Measurements from ENCODE around the gene OMD.

The OMD gene, protein sequence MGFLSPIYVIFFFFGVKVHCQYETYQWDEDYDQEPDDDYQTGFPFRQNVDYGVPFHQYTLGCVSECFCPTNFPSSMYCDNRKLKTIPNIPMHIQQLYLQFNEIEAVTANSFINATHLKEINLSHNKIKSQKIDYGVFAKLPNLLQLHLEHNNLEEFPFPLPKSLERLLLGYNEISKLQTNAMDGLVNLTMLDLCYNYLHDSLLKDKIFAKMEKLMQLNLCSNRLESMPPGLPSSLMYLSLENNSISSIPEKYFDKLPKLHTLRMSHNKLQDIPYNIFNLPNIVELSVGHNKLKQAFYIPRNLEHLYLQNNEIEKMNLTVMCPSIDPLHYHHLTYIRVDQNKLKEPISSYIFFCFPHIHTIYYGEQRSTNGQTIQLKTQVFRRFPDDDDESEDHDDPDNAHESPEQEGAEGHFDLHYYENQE

DNA sequence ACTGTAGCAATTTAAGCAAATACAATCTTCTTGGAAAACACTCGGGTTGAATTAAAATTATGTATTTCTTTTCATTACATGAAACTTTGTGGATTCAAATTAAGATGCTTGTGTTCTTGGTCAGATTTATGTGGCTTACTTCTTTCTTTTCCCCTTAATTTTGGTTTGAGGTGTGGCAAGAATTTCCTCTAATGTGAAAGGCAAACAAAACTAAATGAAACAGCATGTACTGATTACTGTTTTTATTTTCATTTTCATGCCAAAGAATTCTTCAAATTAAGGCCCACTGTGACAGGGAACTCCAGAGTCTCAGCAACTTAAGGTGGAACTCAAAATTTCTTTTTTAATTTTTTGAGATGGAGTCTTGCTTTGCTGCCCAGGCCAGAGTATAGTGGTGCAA is at the start of gene OMD:
Gene OMD (minus strand): TSS at position 132 of the 400 bp plus-strand sequence. CDS start 6,913 bp downstream, outside the sequence.
- DNase-seq (ENCODE audit: low spot score): no peak

DNA sequence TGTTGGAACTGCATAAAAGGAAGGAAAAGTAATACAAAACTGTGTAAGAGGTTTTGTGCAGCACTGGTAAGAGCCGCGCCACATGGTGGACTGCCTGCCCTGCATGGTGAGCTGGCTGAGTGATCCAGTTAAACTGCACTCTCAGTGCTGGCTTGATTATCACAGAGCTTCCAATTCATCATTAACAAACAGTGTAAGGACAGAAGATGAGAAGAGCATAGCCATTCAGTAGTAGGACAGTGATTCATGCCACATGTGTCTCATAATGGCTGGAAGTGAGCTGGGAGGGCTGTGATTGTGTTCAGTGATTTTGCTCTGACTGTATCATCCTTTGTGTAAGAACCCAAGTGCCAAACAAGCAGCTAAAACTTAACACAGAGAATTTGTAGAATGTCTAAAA is 43.9 kb upstream of the OMD start:
- DNase-seq (ENCODE audit: low spot score): peak; percentile 56

DNA sequence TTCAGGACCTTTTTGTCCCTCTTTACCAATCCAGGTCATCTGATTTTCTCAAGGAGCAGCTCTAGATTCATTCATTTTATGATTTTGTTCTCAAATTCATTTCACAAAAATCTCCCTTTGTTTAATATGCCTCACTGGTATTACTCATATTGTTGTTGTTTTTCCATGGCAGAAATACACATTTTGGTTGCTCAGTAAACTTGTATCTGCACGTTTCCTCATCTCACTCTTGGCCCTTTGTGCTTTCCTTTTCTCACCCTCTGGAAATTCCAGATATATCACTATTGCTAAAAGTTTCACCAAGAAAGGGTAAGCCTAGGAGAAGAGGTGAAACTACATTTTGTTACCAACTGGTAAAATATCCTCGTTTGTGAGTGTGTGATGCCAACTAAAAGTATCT is 43.2 kb upstream of the OMD start:
- DNase-seq (ENCODE audit: low spot score): no peak

DNA sequence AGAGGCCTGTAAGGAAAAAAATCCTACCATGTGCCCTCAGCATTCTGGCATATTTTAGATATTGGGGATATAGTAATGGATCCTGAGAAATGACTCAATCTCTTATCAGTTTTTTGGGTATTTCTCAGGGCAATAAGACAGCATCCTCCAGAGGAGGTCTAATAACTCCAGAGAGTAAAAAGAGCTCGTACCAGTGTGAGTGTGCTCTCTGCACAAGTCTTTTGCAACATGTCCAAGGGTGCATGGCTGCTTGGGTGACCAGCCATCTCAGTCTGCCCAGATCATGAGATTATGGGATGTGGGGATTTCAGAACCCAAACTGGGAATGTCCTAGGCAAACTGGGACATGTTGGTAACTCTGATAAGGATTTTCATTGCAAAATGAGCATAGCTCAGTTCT is 42.8 kb upstream of the OMD start:
- no peak for DNase-seq (ENCODE audit: low spot score)

DNA sequence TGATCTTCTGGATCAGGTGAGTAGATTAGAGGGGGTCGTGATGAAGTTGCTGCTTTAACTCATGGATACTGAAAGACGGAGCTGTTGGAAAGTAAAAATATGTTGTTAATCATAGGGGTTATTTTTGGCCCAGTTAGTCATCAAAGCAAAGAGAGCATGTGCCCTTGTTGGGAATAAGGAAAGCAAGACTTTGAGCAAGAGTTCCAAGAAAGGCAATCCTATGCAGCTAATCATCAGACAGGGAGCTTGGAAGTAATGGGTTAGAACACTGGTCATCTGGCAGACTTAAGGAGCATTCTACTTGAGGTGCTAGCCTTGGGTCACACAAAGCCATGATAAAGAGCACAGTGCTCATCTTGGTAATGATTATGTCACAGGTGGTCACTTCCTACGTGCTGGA is 39.7 kb upstream of the OMD start:
- peak; percentile 47 for DNase-seq (ENCODE audit: low spot score)

DNA sequence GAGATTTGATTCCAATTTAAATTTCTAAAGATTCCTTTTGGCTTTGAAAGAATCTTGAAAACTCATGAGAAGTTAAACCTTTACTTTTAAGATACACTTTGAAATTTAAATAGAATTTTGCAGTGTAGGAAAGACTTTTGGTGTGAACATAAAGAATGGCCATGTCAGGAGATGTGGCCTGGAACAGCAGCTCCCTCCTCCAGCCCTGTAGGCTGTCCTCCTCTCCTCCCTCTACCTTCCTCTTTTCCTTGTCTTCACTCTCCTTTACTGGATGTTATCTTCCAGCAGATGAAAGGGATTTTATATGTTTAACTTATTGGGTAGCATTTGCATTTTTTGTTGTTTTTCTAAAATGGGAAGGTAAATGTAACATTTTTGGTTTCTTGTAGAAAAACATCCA is 39.1 kb upstream of the OMD start:
- DNase-seq (ENCODE audit: low spot score): no peak

DNA sequence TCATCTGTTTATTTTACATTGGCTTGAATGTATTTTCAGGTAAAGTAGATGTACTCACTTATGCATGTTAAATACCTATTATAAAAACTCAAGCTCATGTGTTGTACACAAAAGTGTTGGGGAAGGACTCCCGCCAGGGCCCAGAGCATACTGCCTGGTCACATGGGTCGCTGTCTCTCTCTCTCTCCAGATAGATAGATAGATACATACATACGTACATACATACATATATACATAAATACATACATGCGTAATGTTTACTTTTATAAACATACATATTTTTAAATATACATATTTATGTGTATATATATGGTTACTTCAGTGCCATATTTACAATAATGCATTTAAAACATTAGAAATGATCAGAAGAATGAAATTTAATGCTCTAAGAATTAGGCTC is 33.3 kb upstream of the OMD start:
- DNase-seq (ENCODE audit: low spot score): no peak

DNA sequence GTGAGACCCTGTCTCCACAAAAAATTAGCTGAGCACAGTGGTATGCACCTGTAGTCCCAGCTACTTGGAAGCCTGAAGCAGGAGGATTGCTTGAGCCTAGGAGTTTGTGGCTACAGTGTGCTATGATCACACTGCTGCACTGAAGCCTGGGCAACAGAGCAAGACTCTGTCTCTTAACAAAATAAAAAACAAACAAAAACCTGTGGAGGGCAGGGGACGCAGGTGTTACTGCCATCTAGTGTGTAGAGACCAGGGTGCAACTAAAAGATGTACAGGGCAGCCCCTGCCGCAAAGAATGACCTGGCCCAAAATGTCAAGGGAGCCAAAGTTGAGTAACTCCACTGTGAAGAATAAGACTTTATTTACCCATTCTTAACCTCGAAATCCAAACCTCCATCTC is 30.9 kb upstream of the OMD start:
- peak; percentile 53 for DNase-seq (ENCODE audit: low spot score)

DNA sequence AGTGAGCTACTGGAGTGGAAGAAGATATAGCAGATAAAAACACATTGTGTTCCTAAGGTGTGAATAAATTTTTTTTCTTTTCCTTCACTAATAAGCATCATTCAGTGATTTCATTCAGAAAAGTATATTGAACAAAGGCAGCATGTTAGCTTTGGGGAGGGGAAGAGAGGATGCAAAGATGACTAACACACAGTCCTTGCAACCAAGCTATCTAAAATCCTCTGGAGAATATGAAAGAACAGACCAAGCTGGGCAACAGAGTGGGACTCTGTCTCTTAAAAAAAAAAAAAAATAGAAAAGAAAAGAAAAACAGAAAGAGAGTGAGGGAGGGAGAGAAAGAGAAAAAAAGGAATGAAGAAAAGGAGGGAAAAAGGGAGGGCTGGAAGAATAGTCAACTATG is 22.3 kb upstream of the OMD start:
- no peak for DNase-seq (ENCODE audit: low spot score)

DNA sequence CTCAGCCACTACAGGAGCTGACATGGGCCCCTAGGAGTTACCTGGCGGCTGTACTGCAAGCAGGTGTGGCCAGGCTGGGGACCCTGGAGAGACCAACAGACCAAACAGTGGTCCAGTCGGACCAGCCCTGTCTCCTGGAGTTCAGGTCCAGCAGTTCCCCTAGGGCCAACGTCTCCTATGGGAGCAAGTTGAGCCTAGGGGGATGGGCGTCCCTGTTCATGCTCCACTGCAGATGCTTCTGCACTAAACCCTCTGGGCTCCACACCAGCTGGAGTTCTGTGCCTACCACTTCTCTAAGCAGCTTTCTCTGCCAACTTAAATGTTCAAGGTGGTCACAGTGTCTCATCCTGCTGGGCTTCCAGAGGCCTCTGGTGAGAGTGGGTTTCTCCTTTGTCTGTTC is 20.6 kb upstream of the OMD start:
- DNase-seq (ENCODE audit: low spot score): no peak

DNA sequence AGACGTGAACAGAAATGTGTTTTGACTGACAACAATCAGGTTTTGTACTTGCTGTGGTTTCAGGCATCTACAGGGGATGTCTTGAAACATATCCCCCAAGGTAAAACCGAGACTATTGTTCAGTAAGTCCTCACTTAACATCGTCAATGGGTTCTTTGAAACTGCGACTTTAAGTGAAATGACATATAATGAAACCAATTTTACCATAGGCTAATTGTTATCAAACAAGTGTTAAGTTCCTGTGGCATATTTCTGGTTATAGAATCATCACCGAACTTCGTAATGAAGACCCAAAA is 16.4 kb upstream of the OMD start:
- DNase-seq (ENCODE audit: low spot score): no peak

DNA sequence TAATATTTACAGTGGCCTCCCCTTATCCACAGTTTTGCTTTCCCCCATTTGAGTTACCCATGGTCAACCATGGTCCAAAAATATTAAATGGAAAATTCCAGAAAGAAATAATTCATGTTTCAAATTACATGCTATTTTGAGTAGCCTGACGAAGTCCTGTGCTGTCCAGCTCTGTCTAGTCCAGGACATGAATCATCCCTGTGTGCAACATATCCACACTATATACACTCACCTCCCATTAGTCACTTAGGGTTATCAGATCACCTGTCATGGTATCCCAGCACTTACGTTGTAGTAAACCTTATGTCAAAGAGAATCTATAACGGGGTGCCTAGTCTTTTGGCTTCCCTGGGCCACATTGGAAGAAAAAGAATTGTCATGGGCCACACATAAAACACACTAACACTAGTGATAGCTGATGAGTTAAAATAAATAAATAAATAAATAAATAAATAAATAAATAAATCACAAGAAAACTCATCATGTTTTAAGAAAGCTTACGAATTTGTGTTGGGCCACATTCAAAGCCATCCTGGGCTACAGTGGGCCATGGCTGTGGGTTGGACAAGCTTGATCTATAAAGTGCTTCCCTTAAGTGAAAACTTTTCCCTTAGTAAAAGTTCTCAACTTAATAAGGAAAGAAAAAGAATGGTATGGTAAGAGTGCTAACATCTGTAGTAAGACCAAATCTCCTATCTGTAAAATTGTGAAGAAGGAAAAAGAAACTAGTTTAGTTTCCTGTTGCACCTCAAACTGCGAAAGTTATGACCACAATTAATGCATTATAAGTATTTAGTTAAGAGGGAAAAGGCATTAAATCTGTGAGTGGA is 15.9 kb upstream of the OMD start:
- DNase-seq (ENCODE audit: low spot score): peak; percentile 90

DNA sequence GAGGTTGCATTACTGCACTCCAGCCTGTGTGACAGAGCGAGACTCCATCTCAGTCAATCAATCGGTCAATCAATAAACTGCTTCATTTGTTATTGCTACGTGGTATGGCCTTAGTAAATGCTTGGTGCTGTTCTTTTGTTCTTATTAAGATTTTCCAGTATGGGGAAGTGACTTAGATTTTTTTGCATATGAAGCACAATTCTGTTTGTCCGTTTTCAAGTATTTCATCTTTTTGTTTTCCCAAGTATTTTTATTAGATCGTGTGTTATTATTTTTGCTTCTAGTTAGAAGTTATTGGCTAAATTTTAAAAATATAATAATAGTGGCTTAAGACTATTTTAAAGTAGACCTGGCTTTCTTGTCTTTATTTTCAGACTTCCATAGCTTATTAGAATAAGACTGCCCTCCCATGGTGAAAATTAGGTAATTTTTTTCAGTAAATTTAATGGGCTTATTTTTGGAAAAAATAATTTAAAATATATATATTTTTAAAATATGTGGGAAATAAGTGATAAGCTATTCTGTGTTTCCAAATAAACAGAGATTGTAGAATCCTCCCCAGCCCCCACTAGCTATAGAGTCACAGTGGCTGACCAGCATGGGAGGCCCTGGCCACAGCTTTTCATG is 14.7 kb upstream of the OMD start:
- DNase-seq (ENCODE audit: low spot score): peak; percentile 55

DNA sequence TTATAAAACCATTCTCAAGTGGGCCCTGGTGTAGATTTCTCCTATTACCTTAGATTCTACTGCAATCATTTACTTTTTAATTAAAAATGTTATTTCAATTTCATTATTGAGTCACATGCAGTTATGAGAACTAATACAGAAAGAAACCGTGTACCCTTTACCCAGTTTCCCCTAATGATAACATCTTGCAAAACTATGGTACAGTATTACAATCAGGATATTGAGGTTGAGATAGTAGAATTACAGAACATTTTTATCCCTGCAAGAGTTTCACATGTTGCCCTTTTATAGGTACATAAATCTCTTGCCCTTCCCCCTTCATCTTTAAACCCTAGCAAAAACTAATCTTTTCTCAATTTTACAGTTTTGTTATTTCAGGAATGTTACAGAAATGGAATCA is 11.0 kb upstream of the OMD start:
- DNase-seq (ENCODE audit: low spot score): no peak

DNA sequence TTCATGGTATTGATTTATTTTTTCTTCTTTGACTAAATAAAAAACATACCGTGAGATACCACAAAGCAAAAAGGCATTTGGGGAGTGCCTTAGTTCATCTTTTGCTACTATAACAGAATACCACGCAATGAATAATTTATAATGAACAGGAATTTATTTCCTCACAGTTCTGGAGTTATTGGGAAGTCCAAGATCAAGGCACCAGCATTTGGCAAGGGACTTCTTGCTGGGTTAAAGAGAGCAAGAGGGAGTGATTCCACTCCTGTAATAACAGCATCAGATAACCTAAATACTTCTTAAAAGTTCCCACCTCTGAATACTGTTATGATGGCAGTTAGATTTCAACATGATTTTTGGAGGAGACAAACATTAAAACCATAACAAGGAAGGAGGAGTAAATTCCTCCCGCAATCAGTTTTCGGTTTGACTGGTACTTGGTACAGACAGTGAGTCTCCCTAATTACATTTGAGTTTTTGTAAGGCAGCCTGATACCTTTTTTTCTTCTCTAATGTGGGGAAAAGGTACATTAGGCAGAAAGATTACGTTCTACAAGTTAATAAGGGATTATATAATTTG is 8.8 kb upstream of the OMD start:
- no peak for DNase-seq (ENCODE audit: low spot score)

DNA sequence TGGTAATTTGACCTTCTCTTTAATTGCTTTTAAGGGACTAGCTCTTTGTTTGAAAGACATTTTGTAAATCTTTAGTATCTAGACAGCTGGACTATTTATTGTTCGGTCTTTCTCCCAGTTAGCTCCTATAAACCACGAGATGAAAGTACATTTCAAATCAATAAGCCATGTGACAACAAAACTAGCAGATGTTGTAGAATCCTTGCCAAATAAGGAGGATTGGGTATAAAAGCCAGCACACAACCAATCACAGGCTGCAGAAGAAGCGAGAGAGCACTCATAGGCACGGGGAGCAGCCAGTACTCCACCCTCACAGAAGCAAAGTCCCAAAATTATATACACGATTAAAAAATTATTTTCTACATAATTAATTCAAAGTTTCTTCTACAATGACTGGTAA is 8.1 kb upstream of the OMD start:
- no peak for DNase-seq (ENCODE audit: low spot score)

DNA sequence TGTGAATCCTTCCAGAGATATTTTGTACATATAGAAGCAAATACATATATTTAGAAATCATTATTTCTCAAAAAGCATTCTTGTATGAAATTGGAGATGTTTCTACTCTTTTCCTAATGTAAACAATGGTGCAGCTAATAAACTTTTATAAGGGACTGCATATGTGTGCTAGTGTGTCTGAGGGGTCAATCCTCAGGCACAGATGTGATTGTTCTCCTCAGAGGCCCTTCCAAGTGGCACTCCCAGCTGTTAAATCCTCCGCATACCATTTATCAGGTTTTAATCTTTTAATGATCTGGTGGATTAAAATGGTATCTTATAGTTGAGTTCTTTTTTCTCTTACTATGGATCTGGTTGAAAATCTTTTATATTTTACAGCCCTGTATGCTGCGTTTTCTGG is 5.6 kb upstream of the OMD start:
- no peak for DNase-seq (ENCODE audit: low spot score)

DNA sequence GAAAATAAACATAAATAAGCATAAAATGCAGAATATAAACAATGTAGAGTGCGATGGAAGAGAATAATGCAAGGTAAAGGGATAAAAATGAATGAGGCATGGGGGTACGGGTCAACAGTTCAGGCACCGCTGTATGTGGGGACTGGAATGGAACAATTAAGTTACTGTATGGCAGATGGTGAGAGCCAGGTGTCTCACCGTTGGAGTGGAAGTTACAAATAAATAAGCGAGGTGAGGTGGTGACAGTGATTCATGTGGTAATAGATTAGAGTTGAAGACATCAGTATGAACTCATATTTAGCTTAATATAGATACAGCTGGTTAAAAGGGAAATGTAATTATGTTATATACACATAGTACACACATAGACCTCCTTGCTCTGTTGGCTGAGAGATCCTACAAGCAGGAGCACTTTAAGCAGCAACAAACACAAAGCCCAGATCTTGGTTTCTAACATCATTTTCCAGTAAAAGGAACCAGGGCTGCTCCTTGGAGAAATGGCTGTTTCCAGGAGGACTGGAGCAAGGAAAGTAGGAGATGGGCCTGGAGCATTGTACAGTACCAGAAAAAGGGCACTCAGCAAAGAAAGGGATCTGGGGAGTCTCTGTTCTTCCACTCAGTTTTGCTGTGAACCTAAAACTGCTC is 2.4 kb upstream of the OMD start:
- no peak for DNase-seq (ENCODE audit: low spot score)

DNA sequence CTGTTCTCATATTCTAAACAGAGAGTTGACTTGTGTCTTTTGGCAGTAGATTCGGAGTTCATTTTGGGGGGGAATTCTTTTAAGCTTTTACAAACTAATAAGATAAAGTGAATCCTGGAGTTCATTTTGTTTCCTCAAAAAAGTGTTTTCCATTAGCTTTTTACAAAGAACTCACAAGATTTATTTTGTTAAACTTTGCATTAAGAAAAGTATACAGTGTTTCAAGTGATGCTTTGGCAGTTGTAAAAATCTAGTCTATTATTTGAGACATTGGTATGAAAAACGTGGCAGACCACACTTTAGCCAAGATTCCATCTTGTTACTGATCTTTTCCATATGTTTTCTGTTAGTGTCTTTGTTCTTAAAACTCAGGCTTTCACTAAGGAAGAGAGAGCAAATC is 1.2 kb upstream of the OMD start:
- no peak for DNase-seq (ENCODE audit: low spot score)

DNA sequence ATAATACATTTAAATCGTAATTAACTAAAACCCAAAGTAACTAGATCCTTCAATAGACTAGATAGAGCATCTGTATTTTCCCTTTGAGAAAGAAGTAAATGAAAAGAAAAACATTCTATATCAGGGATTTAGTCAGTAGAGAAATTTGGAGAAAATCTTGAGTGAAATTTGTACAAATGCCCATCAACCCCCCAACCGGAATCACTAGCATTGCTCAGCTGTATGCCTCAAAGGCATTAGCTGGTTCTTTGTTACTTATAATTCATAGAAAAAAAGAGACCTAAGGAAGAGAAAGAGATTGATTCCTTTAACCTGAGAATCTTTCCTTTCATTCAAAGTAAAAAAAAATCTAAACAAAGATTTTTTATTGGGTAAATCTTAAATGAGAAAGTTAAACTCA is 659 bp downstream of the OMD start:
- no peak for DNase-seq (ENCODE audit: low spot score)

DNA sequence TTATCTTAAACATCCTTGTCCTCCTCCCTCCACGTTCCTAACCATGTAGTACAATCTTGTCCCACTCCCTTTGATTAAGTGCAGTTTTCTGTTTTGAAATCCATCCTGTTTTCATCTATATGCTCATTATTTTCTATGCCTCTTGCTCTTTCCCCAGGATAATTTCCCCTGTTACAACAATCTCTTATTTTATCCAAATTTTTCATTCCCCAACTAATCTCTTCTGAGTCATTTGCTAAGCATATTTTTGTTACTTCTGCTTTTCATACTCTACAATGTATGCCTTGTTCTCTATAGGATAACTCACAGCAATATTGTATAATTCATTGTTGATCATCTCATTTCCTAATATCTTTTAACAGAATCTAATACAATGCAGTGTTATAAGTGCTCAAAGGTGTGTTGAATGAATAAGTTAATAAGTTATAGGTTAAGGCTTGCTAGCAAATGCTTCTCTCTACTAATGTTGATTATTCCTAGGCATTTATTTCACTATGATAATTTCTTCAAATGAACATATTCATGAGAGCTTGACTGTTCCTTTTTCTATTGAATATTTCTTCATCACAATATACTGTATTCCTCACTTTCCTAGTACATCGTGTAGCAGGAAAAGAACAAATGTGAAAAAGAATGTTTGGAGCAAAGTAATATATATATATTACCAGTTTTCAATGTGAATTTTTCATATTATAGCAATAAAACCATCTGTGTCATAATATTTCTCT is 1.5 kb downstream of the OMD start:
- no peak for DNase-seq (ENCODE audit: low spot score)

DNA sequence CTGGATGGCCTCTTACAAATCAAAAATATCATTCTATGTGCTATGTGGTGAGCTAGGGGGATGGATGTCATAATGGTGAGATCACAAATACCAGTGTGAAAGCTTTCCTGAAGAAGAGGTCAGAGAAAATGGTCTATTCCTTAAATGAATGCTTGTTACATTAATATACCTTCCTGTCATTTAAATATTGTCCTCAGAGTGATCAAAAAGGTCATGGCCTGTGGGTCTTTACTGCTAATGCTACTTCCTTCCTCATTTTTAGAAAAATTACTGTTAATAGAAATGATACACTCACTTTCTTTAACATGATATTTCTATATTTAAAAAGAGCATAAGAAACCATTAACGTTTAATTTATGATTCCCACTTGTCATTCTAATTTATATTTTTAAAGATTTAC is 9.7 kb downstream of the OMD start:
- DNase-seq (ENCODE audit: low spot score): no peak
